ENCODE measurements around the gene BPIFB6.

BPIFB6 gene

GRCh38 chr20:33010674-33011449, 20.6 kb upstream of the BPIFB6 start:
- TF ChIP-seq EZH2phosphoT487 (IDR thresholded peaks at IDR 0.05; ENCODE audit: borderline replicate concordance, low read length) = no peak
- no peak for TF ChIP-seq CTCF (IDR thresholded peaks at IDR 0.05; ENCODE audit: low read depth, low read length, poor library complexity, severe bottlenecking)
- 0 out of 2 replicates have a peak, but pooled peaks cover 4% of the 10 kb centered on the region for H3K27me3 ChIP-seq (ENCODE audit: control insufficient read depth, low read length)

GRCh38 chr20:33012327-33013189, 18.9 kb upstream of the BPIFB6 start:
- Histone ChIP-seq H3K36me3 (ENCODE audit: control insufficient read depth, low read length) (no peaks in the 10 kb centered on the region), H3K79me2 (ENCODE audit: control insufficient read depth, low read length) (no peaks in the 10 kb centered on the region), H3K9me3 (ENCODE audit: control insufficient read depth, insufficient read depth, low read length) (no peaks in the 10 kb centered on the region), H3K4me1 (ENCODE audit: control insufficient read depth, low read length) (no peaks in the 10 kb centered on the region), H4K20me1 (ENCODE audit: control insufficient read depth, insufficient read depth, low read depth, low read length) (no peaks in the 10 kb centered on the region), H3F3A (ENCODE audit: control insufficient read depth, insufficient read depth) (no peaks in the 10 kb centered on the region), H3K4me2 (ENCODE audit: low read length) (no peak overlapping the region), H3K27ac (ENCODE audit: low read depth, low read length) (no peak overlapping the region), H3K9me2 (replicated peaks; ENCODE audit: control insufficient read depth, low read length) (no peaks in the 10 kb centered on the region), H3K27me3 (ENCODE audit: control insufficient read depth, low read length) (0 out of 2 replicates have a peak, but pooled peaks cover 4% of the 10 kb centered on the region), H3K4me3 (ENCODE audit: low read length) (no peak overlapping the region)
- no peak for TF ChIP-seq EZH2phosphoT487 (IDR thresholded peaks at IDR 0.05; ENCODE audit: borderline replicate concordance, low read length)
- TF ChIP-seq CTCF (IDR thresholded peaks at IDR 0.05; ENCODE audit: low read depth, low read length, poor library complexity, severe bottlenecking) = no peak

More at GRCh38 chr20:33010674-33011449, 20.6 kb upstream of the BPIFB6 start:
- no peaks in the 10 kb centered on the region for H3K4me1 ChIP-seq (ENCODE audit: control insufficient read depth, low read length)
- H3K4me3 ChIP-seq (ENCODE audit: low read length) = no peak overlapping the region
- H3K79me2 ChIP-seq (ENCODE audit: control insufficient read depth, low read length) = no peaks in the 10 kb centered on the region
- no peak overlapping the region for H3K4me2 ChIP-seq (ENCODE audit: low read length)
- H3K27ac ChIP-seq (ENCODE audit: low read depth, low read length) = no peak overlapping the region
- H3K36me3 ChIP-seq (ENCODE audit: control insufficient read depth, low read length) = no peaks in the 10 kb centered on the region
- H3F3A ChIP-seq (ENCODE audit: control insufficient read depth, insufficient read depth) = no peaks in the 10 kb centered on the region
- no peaks in the 10 kb centered on the region for H3K9me2 ChIP-seq (replicated peaks; ENCODE audit: control insufficient read depth, low read length)
- H3K9me3 ChIP-seq (ENCODE audit: control insufficient read depth, insufficient read depth, low read length) = no peaks in the 10 kb centered on the region
- no peaks in the 10 kb centered on the region for H4K20me1 ChIP-seq (ENCODE audit: control insufficient read depth, insufficient read depth, low read depth, low read length)

GRCh38 chr20:33013701-33014326, 17.6 kb upstream of the BPIFB6 start:
- H3K9me2 ChIP-seq (replicated peaks; ENCODE audit: control insufficient read depth, low read length) = no peaks in the 10 kb centered on the region

More at GRCh38 chr20:33013701-33014326, 17.6 kb upstream of the BPIFB6 start:
- no peak overlapping the region for H3K4me2 ChIP-seq (ENCODE audit: low read length)
- H3K9me3 ChIP-seq (ENCODE audit: control insufficient read depth, insufficient read depth, low read length) = no peaks in the 10 kb centered on the region
- no peaks in the 10 kb centered on the region for H3K79me2 ChIP-seq (ENCODE audit: control insufficient read depth, low read length)
- H4K20me1 ChIP-seq (ENCODE audit: control insufficient read depth, insufficient read depth, low read depth, low read length) = no peaks in the 10 kb centered on the region
- no peaks in the 10 kb centered on the region for H3F3A ChIP-seq (ENCODE audit: control insufficient read depth, insufficient read depth)
- H3K27me3 ChIP-seq (ENCODE audit: control insufficient read depth, low read length) = 0 out of 2 replicates have a peak, but pooled peaks cover 4% of the 10 kb centered on the region
- no peak overlapping the region for H3K27ac ChIP-seq (ENCODE audit: low read depth, low read length)
- no peak overlapping the region for H3K4me3 ChIP-seq (ENCODE audit: low read length)
- no peak for TF ChIP-seq CTCF (IDR thresholded peaks at IDR 0.05; ENCODE audit: low read depth, low read length, poor library complexity, severe bottlenecking)
- no peak for TF ChIP-seq EZH2phosphoT487 (IDR thresholded peaks at IDR 0.05; ENCODE audit: borderline replicate concordance, low read length)
- no peaks in the 10 kb centered on the region for H3K4me1 ChIP-seq (ENCODE audit: control insufficient read depth, low read length)
- H3K36me3 ChIP-seq (ENCODE audit: control insufficient read depth, low read length) = no peaks in the 10 kb centered on the region

All from DOHH2 (cell line).